ENCODE measurements around the gene RPN2. TPM values are rescaled to one million over a fixed set of nuclear protein-coding genes. Genes with fewer than 3 reads are reported as not detected.

RPN2 gene
- polyA plus RNA-seq, 5 donors = 209 to 254 (median 228) TPM

Other genes with a start within 250 kb of the RPN2 start
- 10 to 100 TPM; 28.4 to 38.9 (median 37.6) TPM for gene SAMHD1, start 227.6 kb upstream of the RPN2 start, polyA plus RNA-seq (ENCODE audit: insufficient read depth in 1 of 5, insufficient read length in 5 of 5, low replicate concordance in 1 of 5)
- gene RBL1, start 83.3 kb upstream of the RPN2 start, polyA plus RNA-seq (ENCODE audit: insufficient read depth in 1 of 5, insufficient read length in 5 of 5, low replicate concordance in 1 of 5) = 10 to 100 TPM in 4 of 5 donors, 1 to 10 TPM in 1; 7.6 to 16.5 (median 12.3) TPM
- gene MROH8, start 218 bp downstream of the RPN2 start, polyA plus RNA-seq (ENCODE audit: insufficient read depth in 1 of 5, insufficient read length in 5 of 5, low replicate concordance in 1 of 5) = 1 to 10 TPM; 4.2 to 5.6 (median 4.9) TPM
- gene GHRH, start 82.5 kb downstream of the RPN2 start, polyA plus RNA-seq (ENCODE audit: insufficient read depth in 1 of 5, insufficient read length in 5 of 5, low replicate concordance in 1 of 5) = not detected
- 10 to 100 TPM; 53.5 to 62.0 (median 56.6) TPM for gene MANBAL, start 110.3 kb downstream of the RPN2 start, polyA plus RNA-seq (ENCODE audit: insufficient read depth in 1 of 5, insufficient read length in 5 of 5, low replicate concordance in 1 of 5)
- gene SRC, start 166.8 kb downstream of the RPN2 start, polyA plus RNA-seq (ENCODE audit: insufficient read depth in 1 of 5, insufficient read length in 5 of 5, low replicate concordance in 1 of 5) = 10 to 100 TPM; 57.2 to 89.4 (median 72.2) TPM